K562 (cell line): ENCODE results near the gene ACSBG1. TPM values are rescaled to one million over a fixed set of nuclear protein-coding genes. Genes with fewer than 3 reads are reported as not detected.

Experiments used
- EWSR1 ChIP-seq: fragments of 450-650 bp; IDR thresholded peaks from 2 replicates; pipeline ENCODE4 v1.6.1; 2018; ENCODE audit warnings: borderline replicate concordance, mild to moderate bottlenecking, low read depth, moderate library complexity; ENCODE audit not compliant: partially characterized antibody
- HDGF ChIP-seq: fragments of 450-650 bp; IDR thresholded peaks from 2 replicates; pipeline ENCODE4 v1.6.1; 2016
- TEAD2 ChIP-seq: fragments of 450-650 bp; IDR thresholded peaks from 2 replicates; pipeline ENCODE4 v1.6.1; 2016; ENCODE audit warnings: missing genetic modification characterization, control low read depth, missing compliant biosample characterization
- ZNF174 ChIP-seq: fragments of 250-450 bp; sonication (Bioruptor Pico); IDR thresholded peaks from 2 replicates; pipeline ENCODE4 v1.4.0; 2020; ENCODE audit warnings: mild to moderate bottlenecking
- ZNF431 ChIP-seq: sonication (generic); formaldehyde crosslinking; IDR thresholded peaks from 2 replicates; pipeline ENCODE4 v1.8.0; 2022; ENCODE audit warnings: mild to moderate bottlenecking, missing genetic modification reagents
- ZNF75A ChIP-seq: fragments of 450-650 bp; formaldehyde crosslinking; IDR thresholded peaks from 2 replicates; pipeline ENCODE4 v1.4.0; 2020; ENCODE audit warnings: mild to moderate bottlenecking
- ZNF766 ChIP-seq: fragments of 200-800 bp; sonication (Bioruptor generic); conservative IDR thresholded peaks from 2 replicates; pipeline ENCODE4 v1.6.1; 2016; ENCODE audit warnings: missing genetic modification characterization, missing compliant biosample characterization
- polyA plus RNA-seq, 8 experiments: library from polyadenylated mRNA; depleted of rRNA in 4 of 8; stranded (reverse) in 5 of 8; unstranded in 3 of 8; fragments of >200 nt; fragmentation: Nextera tagmentation in 2 of 8; fragmentation: Illumina TruSeq in 1 of 8; extraction: Ambion mirVana in 2 of 8; extraction: Trizol in 1 of 8; gene quantifications; 2 replicates each; pipeline versions ENCODE4 v1.2.1 to v1.2.3, GENCODE V29; 2011 to 2014; ENCODE audit warnings: inconsistent platforms in 1 of 8, missing spikeins in 1 of 8
- total RNA-seq, 7 experiments: library from RNA; depleted of rRNA in 6 of 7; stranded (reverse); fragments of >200 nt in 6 of 7; fragmentation: Illumina TruSeq in 2 of 7; extraction: Trizol in 2 of 7; gene quantifications; 2 replicates each; pipeline versions ENCODE4 v1.2.1 to v1.2.3, GENCODE V29; 2011 to 2021; ENCODE audit warnings: low replicate concordance in 1 of 7
- TF ChIP-seq, protein P1 (sequence below): fragments of 450-650 bp; formaldehyde crosslinking; IDR thresholded peaks from 2 replicates; pipeline ENCODE4 v1.4.0; 2022; ENCODE audit warnings: mild to moderate bottlenecking, moderate library complexity
- TF ChIP-seq, protein P2 (sequence below): sonication (generic); formaldehyde crosslinking; IDR thresholded peaks from 2 replicates; pipeline ENCODE4 v1.8.1; 2023; ENCODE audit warnings: mild to moderate bottlenecking, missing genetic modification reagents
- TF ChIP-seq, protein P3 (sequence below), 2 experiments: IDR thresholded peaks in 1 of 2; conservative IDR thresholded peaks in 1 of 2; 2 replicates each; pipeline ENCODE4 v1.6.1; 2016; ENCODE audit warnings: low read depth in 2 of 2, mild to moderate bottlenecking in 1 of 2, missing compliant biosample characterization in 1 of 2, missing genetic modification characterization in 1 of 2, moderate library complexity in 1 of 2
- TF ChIP-seq, protein P4 (sequence below): sonication (generic); formaldehyde crosslinking; IDR thresholded peaks from 2 replicates; pipeline ENCODE4 v1.8.1; 2023; ENCODE audit warnings: mild to moderate bottlenecking, missing genetic modification reagents
- TF ChIP-seq, protein P5 (sequence below): fragments of 450-650 bp; conservative IDR thresholded peaks from 2 replicates; pipeline ENCODE4 v1.6.1; 2016; ENCODE audit warnings: missing genetic modification characterization, low read depth, mild to moderate bottlenecking, missing compliant biosample characterization, moderate library complexity
- TF ChIP-seq, protein P6 (sequence below), 2 experiments: fragments of 450-650 bp; IDR thresholded peaks; 2 replicates each; pipeline ENCODE4 v1.6.1; 2018; ENCODE audit warnings: mild to moderate bottlenecking in 2 of 2, low read depth in 1 of 2; ENCODE audit not compliant: partially characterized antibody in 2 of 2

ACSBG1 gene
- total and polyA plus RNA-seq, 9 of the 15 experiments (the other 6 are each of a cell fraction or from before 2014, with no cell fraction given): 0.36 to 6.4 (median 2.5) TPM

DNA sequence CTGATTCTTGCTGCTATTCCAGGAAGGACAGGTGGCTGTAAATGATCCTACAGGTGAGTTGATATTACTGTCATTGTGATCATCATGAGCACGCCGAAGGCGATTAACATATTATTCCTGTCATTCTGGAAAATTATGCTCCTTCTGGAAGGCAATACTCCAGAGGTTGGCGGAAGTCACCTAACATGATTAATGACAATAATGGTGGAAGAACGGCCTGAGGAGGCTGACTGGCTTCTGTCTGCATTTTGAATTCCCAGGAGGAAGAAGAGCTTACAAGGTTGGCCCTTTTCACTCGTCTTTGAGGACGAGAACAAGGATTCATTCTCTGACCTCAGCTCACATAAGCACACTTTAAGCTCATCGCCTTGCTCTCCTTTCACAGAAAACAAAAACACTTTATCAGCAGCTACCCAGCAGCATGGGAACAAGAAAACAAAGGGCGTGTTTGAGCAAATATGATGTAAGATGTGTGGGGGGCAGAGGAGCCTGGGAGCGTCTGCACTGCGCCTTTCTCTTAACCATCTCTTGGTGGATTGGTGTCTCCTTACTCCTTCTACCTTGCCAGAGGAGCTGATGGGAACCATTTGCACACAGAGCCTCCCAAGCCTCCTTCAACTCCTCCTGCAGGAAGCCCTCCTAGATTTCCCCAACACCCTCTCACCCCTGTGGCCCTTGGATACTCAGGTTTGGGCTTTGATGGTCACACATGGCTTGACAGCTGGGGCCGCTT, 23.0 kb downstream of the ACSBG1 start (continued):
- TF ChIP-seq TEAD2 (tag): no peak
- TF ChIP-seq, protein P1, sequence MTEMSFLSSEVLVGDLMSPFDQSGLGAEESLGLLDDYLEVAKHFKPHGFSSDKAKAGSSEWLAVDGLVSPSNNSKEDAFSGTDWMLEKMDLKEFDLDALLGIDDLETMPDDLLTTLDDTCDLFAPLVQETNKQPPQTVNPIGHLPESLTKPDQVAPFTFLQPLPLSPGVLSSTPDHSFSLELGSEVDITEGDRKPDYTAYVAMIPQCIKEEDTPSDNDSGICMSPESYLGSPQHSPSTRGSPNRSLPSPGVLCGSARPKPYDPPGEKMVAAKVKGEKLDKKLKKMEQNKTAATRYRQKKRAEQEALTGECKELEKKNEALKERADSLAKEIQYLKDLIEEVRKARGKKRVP (CRISPR knock-in tag): no peak
- TF ChIP-seq ZNF174: no peak
- TF ChIP-seq, protein P2, sequence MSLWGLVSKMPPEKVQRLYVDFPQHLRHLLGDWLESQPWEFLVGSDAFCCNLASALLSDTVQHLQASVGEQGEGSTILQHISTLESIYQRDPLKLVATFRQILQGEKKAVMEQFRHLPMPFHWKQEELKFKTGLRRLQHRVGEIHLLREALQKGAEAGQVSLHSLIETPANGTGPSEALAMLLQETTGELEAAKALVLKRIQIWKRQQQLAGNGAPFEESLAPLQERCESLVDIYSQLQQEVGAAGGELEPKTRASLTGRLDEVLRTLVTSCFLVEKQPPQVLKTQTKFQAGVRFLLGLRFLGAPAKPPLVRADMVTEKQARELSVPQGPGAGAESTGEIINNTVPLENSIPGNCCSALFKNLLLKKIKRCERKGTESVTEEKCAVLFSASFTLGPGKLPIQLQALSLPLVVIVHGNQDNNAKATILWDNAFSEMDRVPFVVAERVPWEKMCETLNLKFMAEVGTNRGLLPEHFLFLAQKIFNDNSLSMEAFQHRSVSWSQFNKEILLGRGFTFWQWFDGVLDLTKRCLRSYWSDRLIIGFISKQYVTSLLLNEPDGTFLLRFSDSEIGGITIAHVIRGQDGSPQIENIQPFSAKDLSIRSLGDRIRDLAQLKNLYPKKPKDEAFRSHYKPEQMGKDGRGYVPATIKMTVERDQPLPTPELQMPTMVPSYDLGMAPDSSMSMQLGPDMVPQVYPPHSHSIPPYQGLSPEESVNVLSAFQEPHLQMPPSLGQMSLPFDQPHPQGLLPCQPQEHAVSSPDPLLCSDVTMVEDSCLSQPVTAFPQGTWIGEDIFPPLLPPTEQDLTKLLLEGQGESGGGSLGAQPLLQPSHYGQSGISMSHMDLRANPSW: no peak
- no peak for TF ChIP-seq ZNF75A (CRISPR knock-in tag)
- TF ChIP-seq, protein P3, sequence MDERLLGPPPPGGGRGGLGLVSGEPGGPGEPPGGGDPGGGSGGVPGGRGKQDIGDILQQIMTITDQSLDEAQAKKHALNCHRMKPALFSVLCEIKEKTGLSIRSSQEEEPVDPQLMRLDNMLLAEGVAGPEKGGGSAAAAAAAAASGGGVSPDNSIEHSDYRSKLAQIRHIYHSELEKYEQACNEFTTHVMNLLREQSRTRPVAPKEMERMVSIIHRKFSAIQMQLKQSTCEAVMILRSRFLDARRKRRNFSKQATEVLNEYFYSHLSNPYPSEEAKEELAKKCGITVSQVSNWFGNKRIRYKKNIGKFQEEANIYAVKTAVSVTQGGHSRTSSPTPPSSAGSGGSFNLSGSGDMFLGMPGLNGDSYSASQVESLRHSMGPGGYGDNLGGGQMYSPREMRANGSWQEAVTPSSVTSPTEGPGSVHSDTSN (CRISPR knock-in tag; IDR thresholded peaks at IDR 0.05; ENCODE audit: low read depth): no peak
- TF ChIP-seq, protein P3 (tag; conservative IDR thresholded peaks at IDR 0.05; ENCODE audit: low read depth): peak; percentile 60; the same call in 1 of the 2 replicates
- no peak for TF ChIP-seq ZNF766
- TF ChIP-seq EWSR1: no peak
- TF ChIP-seq HDGF: no peak
- TF ChIP-seq, protein P4, sequence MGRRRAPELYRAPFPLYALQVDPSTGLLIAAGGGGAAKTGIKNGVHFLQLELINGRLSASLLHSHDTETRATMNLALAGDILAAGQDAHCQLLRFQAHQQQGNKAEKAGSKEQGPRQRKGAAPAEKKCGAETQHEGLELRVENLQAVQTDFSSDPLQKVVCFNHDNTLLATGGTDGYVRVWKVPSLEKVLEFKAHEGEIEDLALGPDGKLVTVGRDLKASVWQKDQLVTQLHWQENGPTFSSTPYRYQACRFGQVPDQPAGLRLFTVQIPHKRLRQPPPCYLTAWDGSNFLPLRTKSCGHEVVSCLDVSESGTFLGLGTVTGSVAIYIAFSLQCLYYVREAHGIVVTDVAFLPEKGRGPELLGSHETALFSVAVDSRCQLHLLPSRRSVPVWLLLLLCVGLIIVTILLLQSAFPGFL (CRISPR knock-in tag): no peak
- TF ChIP-seq ZNF431 (CRISPR knock-in tag): 0 out of 2 replicates have a peak, but pooled peaks have one; percentile 21
- TF ChIP-seq, protein P5, sequence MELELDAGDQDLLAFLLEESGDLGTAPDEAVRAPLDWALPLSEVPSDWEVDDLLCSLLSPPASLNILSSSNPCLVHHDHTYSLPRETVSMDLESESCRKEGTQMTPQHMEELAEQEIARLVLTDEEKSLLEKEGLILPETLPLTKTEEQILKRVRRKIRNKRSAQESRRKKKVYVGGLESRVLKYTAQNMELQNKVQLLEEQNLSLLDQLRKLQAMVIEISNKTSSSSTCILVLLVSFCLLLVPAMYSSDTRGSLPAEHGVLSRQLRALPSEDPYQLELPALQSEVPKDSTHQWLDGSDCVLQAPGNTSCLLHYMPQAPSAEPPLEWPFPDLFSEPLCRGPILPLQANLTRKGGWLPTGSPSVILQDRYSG (tag): no peak
- TF ChIP-seq, protein P6, sequence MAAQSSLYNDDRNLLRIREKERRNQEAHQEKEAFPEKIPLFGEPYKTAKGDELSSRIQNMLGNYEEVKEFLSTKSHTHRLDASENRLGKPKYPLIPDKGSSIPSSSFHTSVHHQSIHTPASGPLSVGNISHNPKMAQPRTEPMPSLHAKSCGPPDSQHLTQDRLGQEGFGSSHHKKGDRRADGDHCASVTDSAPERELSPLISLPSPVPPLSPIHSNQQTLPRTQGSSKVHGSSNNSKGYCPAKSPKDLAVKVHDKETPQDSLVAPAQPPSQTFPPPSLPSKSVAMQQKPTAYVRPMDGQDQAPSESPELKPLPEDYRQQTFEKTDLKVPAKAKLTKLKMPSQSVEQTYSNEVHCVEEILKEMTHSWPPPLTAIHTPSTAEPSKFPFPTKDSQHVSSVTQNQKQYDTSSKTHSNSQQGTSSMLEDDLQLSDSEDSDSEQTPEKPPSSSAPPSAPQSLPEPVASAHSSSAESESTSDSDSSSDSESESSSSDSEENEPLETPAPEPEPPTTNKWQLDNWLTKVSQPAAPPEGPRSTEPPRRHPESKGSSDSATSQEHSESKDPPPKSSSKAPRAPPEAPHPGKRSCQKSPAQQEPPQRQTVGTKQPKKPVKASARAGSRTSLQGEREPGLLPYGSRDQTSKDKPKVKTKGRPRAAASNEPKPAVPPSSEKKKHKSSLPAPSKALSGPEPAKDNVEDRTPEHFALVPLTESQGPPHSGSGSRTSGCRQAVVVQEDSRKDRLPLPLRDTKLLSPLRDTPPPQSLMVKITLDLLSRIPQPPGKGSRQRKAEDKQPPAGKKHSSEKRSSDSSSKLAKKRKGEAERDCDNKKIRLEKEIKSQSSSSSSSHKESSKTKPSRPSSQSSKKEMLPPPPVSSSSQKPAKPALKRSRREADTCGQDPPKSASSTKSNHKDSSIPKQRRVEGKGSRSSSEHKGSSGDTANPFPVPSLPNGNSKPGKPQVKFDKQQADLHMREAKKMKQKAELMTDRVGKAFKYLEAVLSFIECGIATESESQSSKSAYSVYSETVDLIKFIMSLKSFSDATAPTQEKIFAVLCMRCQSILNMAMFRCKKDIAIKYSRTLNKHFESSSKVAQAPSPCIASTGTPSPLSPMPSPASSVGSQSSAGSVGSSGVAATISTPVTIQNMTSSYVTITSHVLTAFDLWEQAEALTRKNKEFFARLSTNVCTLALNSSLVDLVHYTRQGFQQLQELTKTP (IDR thresholded peaks at IDR 0.05; ENCODE audit: low read depth in 1 of 2, partially characterized antibody in 2 of 2): no peak
